Kidney (tissue), 14 donors: ENCODE results near the gene BMERB1. TPM values are rescaled to one million over a fixed set of nuclear protein-coding genes. Genes with fewer than 3 reads are reported as not detected.

ENCODE experiments used
- DNase-seq, 5 donors: peaks; one replicate each; pipeline ENCODE4 v3.0.0-alpha.2; 2013 to 2020
- FAIRE-seq: peaks from 2 replicates; lab custom pipeline; 2012; peaks lifted over from hg19 to GRCh38; lab: Jason Lieb, UNC
- H3K27ac ChIP-seq, 2 donors: one replicate each; pipeline ENCODE4 v1.7.0; 2013; ENCODE audit warnings: low read depth in 2 of 2, low read length in 2 of 2, inconsistent platforms in 1 of 2
- H3K27me3 ChIP-seq: one replicate; pipeline ENCODE4 v1.7.1; 2013; ENCODE audit warnings: low read length, inconsistent platforms; ENCODE audit not compliant: control insufficient read depth, insufficient read depth
- H3K36me3 ChIP-seq, 3 donors: one replicate each; pipeline versions ENCODE4 v1.7.0 to v1.7.1; 2013; ENCODE audit warnings: low read length in 3 of 3, control low read depth in 1 of 3, inconsistent platforms in 1 of 3; ENCODE audit not compliant: insufficient read depth in 3 of 3, control insufficient read depth in 2 of 3
- H3K4me1 ChIP-seq, 3 donors: one replicate each; pipeline versions ENCODE4 v1.7.0 to v1.7.1; 2013; ENCODE audit warnings: low read length in 3 of 3, inconsistent platforms in 1 of 3, low read depth in 1 of 3; ENCODE audit not compliant: control insufficient read depth in 2 of 3, insufficient read depth in 2 of 3
- H3K4me3 ChIP-seq, 3 donors: one replicate each; pipeline versions ENCODE4 v1.7.0 to v1.8.1; 2013; ENCODE audit warnings: low read length in 3 of 3, control low read depth in 1 of 3, inconsistent platforms in 1 of 3
- H3K9ac ChIP-seq, 3 donors: one replicate each; pipeline versions ENCODE4 v1.7.0 to v1.7.1; 2013; ENCODE audit warnings: low read length in 3 of 3, control low read depth in 1 of 3, inconsistent platforms in 1 of 3
- H3K9me3 ChIP-seq, 3 donors: one replicate each; pipeline versions ENCODE4 v1.7.0 to v1.7.1; 2013; ENCODE audit warnings: low read length in 3 of 3, control low read depth in 1 of 3, inconsistent platforms in 1 of 3; ENCODE audit not compliant: control insufficient read depth in 2 of 3, insufficient read depth in 1 of 3
- CTCF ChIP-seq: IDR thresholded peaks from 3 replicates; pipeline ENCODE4 v1.5.1; 2012; ENCODE audit warnings: mild to moderate bottlenecking, moderate library complexity, borderline replicate concordance; ENCODE audit not compliant: insufficient read depth; ENCODE audit errors: extremely low read depth
- intact Hi-C: fragments of 100-400 bp; cut with DNase I; formaldehyde crosslinking; loops from one replicate; pipeline ENCODE4 v1.11.1; 2022
- polyA plus RNA-seq: library from polyadenylated mRNA; stranded (reverse); fragments of 350-450 nt; fragmentation: Illumina TruSeq; extraction: RNeasy Lipid Tissue Mini Kit (QIAGEN cat#74804); gene quantifications from one replicate; pipeline ENCODE4 v1.2.3, GENCODE V29; 2014; ENCODE audit warnings: low read depth, low replicate concordance; ENCODE audit not compliant: insufficient read depth
- total RNA-seq: library from RNA; stranded (reverse); fragmentation: NEBNext Ultra II Directional; extraction: Animal tissue kit (Norgen Biotek cat#: 25700); gene quantifications from one replicate; pipeline ENCODE4 v1.2.1, GENCODE V29; 2021
- donor health status: control.
- donor health status: control.
- donor health status: control.
- donor health status: control.
- donor health status: control.
- donor health status: DM: yes; HTN: yes; CAD: no.
- donor health status: Normal renal cell carcinoma (clear cell type).

BMERB1 gene
- total and polyA plus RNA-seq, 2 donors from 2014 or later: 33.4 to 48.8 TPM

GRCh38 chr16:15581127-15581815, 146.9 kb downstream of the BMERB1 start:
- peaks cover 0 to 1% (median 0%) of the 10 kb centered on the region in 3 donors for H3K9me3 ChIP-seq
- DNase-seq (no peak), FAIRE-seq (no peak)
- H3K4me3 ChIP-seq: no peak overlapping the region
- H3K27ac ChIP-seq: no peak overlapping the region
- H3K27me3 ChIP-seq: no peaks in the 10 kb centered on the region
- no peak for TF ChIP-seq CTCF
- peaks cover 0 to 11% (median 3%) of the 10 kb centered on the region in 3 donors for H3K36me3 ChIP-seq
- H3K9ac ChIP-seq: no peak overlapping the region
- H3K4me1 ChIP-seq: no peaks in the 10 kb centered on the region
- intact Hi-C loops: no loop called here

- TF ChIP-seq CTCF: no peak
- intact Hi-C loops: no loop called here
- Histone ChIP-seq H3K4me1 (no peaks in the 10 kb centered on the region), H3K4me3 (no peak overlapping the region), H3K9ac (no peak overlapping the region), H3K27ac (no peak overlapping the region), H3K27me3 (no peaks in the 10 kb centered on the region), H3K36me3 (peaks cover 2 to 11% (median 3%) of the 10 kb centered on the region in 3 donors), H3K9me3 (peaks cover 0 to 3% (median 0%) of the 10 kb centered on the region in 3 donors)
- FAIRE-seq: no peak
- no peak for DNase-seq
Observed at GRCh38 chr16:15583526-15583925, 149.1 kb downstream of the BMERB1 start.

GRCh38 chr16:15585956-15586355, 151.6 kb downstream of the BMERB1 start:
- Histone ChIP-seq H3K9me3 (peaks cover 0 to 3% (median 0%) of the 10 kb centered on the region in 3 donors), H3K4me3 (no peak overlapping the region), H3K9ac (no peak overlapping the region), H3K36me3 (peaks cover 2 to 13% (median 3%) of the 10 kb centered on the region in 3 donors), H3K27ac (no peak overlapping the region), H3K27me3 (no peaks in the 10 kb centered on the region), H3K4me1 (no peaks in the 10 kb centered on the region)
- no peak for DNase-seq
- no peak for FAIRE-seq
- TF ChIP-seq CTCF: no peak
- intact Hi-C loops: no loop called here
